C4-2B (cell line): ENCODE measurements around the gene WWOX.

Experiments used
- CTCF ChIP-seq: fragments of 450-650 bp; conservative IDR thresholded peaks from 2 replicates; pipeline ENCODE4 v1.5.1; 2017; ENCODE audit warnings: mild to moderate bottlenecking
- ZFX ChIP-seq: fragments of 450-650 bp; IDR thresholded peaks from 2 replicates; pipeline ENCODE4 v1.6.1; 2017

DNA sequence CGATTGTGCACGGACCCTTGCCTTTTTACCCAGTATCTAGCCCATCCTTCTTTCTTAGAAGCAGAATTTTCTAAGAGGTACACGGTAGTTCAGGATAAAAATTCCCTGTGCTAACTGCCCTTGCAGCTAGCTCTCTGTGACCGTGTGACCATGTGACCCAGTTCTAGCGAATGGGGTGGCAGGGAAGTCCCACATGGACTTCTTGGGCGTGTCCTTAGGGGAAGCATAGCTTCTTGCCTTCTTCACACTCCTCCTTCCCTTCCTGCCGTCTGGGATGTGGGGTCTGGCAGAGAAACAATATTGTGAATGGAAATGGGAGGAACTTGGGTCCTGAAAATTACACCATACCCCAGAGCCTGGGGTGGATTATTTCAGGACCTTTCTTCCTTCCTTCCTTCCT is 830.4 kb downstream of the WWOX start:
- TF ChIP-seq CTCF (no peak), ZFX (no peak)
